HCT116 (cell line): ENCODE data around the gene RPL18A. TPM values are rescaled to one million over a fixed set of nuclear protein-coding genes. Genes with fewer than 3 reads are reported as not detected.

ENCODE experiments used
- ATAC-seq: fragments of 200-7000 bp; cut with Tn5 transposase; 2 replicates; pipeline ENCODE4 v1.9.1; 2020; ENCODE audit warnings: mild to moderate bottlenecking, moderate library complexity
- BruUV-seq: library from RNA; stranded (reverse); fragments of 400-500 nt; replicated peaks from 2 replicates; lab custom pipeline; 2021; lab: Mats Ljungman, UMichigan
- CTCF ChIA-PET: fragments of 300-600 bp; sonication (Branson Sonifier 250); formaldehyde crosslinking; loops from one replicate; lab custom pipeline; 2021; ENCODE audit warnings: antibody characterized with exemption; lab: Charles Lee
- POLR2A ChIA-PET: fragments of 300-600, 350-600 bp; sonication (Branson Sonifier 250); formaldehyde crosslinking; loops from one replicate; lab custom pipeline; 2021; ENCODE audit warnings: antibody characterized with exemption; lab: Charles Lee
- RAD21 ChIA-PET, 2 experiments: fragments of 300-600 bp; sonication (Branson Sonifier 250); formaldehyde crosslinking; loops; one replicate each; lab custom pipeline; 2023; ENCODE audit warnings: low total read pairs in 2 of 2; ENCODE audit not compliant: uncharacterized antibody in 2 of 2, unreplicated experiment in 2 of 2, low non-redundant PET in 1 of 2; lab: Charles Lee
- DNase-seq: peaks from one replicate; pipeline ENCODE4 v3.0.0-alpha.2; 2010; ENCODE audit warnings: low read depth, low spot score
- H2AFZ ChIP-seq: fragments of 200-600 bp; shearing (Covaris generic), sonication (generic); 2 replicates; pipeline ENCODE4 v1.6.1; 2017; ENCODE audit warnings: low read depth, mixed run types, mixed read lengths, antibody characterized with exemption, low read length; ENCODE audit not compliant: poor library complexity, severe bottlenecking
- H3K27ac ChIP-seq: 2 replicates; pipeline ENCODE4 v1.5.1; 2012; ENCODE audit warnings: low read depth, low read length
- H3K27me3 ChIP-seq: fragments of 200-600 bp; sonication (generic); 2 replicates; pipeline ENCODE4 v1.6.1; 2016; ENCODE audit warnings: mixed run types, low read length, mixed read lengths; ENCODE audit not compliant: insufficient read depth
- H3K36me3 ChIP-seq, 2 experiments: fragments of 200-500 bp in 1 of 2; fragments of 200-600 bp in 1 of 2; sonication (Bioruptor generic) in 1 of 2; sonication (generic) in 1 of 2; 2 replicates each; pipeline versions ENCODE4 v1.5.1 to v1.6.1; 2014 to 2016; ENCODE audit warnings: low read length in 2 of 2, inconsistent platforms in 1 of 2, mixed read lengths in 1 of 2, mixed run types in 1 of 2; ENCODE audit not compliant: insufficient read depth in 2 of 2, control insufficient read depth in 1 of 2
- H3K4me1 ChIP-seq, 2 experiments: fragments of 200-600 bp in 1 of 2; sonication (generic) in 1 of 2; 2 replicates each; pipeline versions ENCODE4 v1.5.1 to v1.6.1; 2012 to 2017; ENCODE audit warnings: low read length in 2 of 2, inconsistent platforms in 1 of 2, mild to moderate bottlenecking in 1 of 2, mixed read lengths in 1 of 2, mixed run types in 1 of 2, moderate library complexity in 1 of 2; ENCODE audit not compliant: insufficient read depth in 2 of 2, control insufficient read depth in 1 of 2
- H3K4me2 ChIP-seq: fragments of 200-600 bp; sonication (generic); 2 replicates; pipeline ENCODE4 v1.6.1; 2017; ENCODE audit warnings: mixed run types, low read length, mixed read lengths
- H3K4me3 ChIP-seq, 2 experiments: fragments of 200-600 bp in 1 of 2; sonication (generic) in 1 of 2; replicated peaks in 1 of 2; 2 replicates each; pipeline ENCODE4 v1.5.1; 2011 to 2016; ENCODE audit warnings: low read length in 2 of 2, control low read depth in 1 of 2, low read depth in 1 of 2, mild to moderate bottlenecking in 1 of 2, mixed read lengths in 1 of 2, mixed run types in 1 of 2
- H3K79me2 ChIP-seq: fragments of 200-600 bp; sonication (generic); 2 replicates; pipeline ENCODE4 v1.6.1; 2017; ENCODE audit warnings: mild to moderate bottlenecking, mixed run types, low read length, moderate library complexity, mixed read lengths; ENCODE audit not compliant: insufficient read depth
- H3K9ac ChIP-seq: fragments of 200-600 bp; sonication (generic); 2 replicates; pipeline ENCODE4 v1.6.1; 2016; ENCODE audit warnings: low read length, mixed read lengths
- H3K9me2 ChIP-seq: fragments of 200-600 bp; sonication (generic), shearing (Covaris generic); 2 replicates; pipeline ENCODE4 v1.6.1; 2017; ENCODE audit warnings: mixed run types, mild to moderate bottlenecking, moderate library complexity; ENCODE audit not compliant: insufficient read depth
- H3K9me3 ChIP-seq, 2 experiments: fragments of 200-500 bp in 1 of 2; fragments of 200-600 bp in 1 of 2; sonication (Bioruptor generic) in 1 of 2; sonication (generic) in 1 of 2; 2 replicates each; pipeline ENCODE4 v1.6.1; 2014 to 2017; ENCODE audit warnings: low read length in 2 of 2, mixed read lengths in 2 of 2, inconsistent platforms in 1 of 2, low read depth in 1 of 2, mild to moderate bottlenecking in 1 of 2, mixed run types in 1 of 2, moderate library complexity in 1 of 2; ENCODE audit not compliant: control insufficient read depth in 1 of 2, insufficient read depth in 1 of 2
- H4K20me1 ChIP-seq: fragments of 200-600 bp; sonication (generic), shearing (Covaris generic); 2 replicates; pipeline ENCODE4 v1.6.1; 2017; ENCODE audit warnings: mixed run types, mild to moderate bottlenecking, moderate library complexity; ENCODE audit not compliant: insufficient read depth
- CTCF ChIP-seq, 3 experiments: fragments of 200-600 bp in 1 of 3; sonication (generic) in 1 of 3; IDR thresholded peaks in 2 of 3; conservative IDR thresholded peaks in 1 of 3; 2 replicates each; pipeline ENCODE4 v1.5.1; 2012 to 2017; ENCODE audit warnings: low read depth in 2 of 3, low read length in 2 of 3, antibody characterized with exemption in 1 of 3, borderline replicate concordance in 1 of 3, control low read depth in 1 of 3, mild to moderate bottlenecking in 1 of 3, mixed read lengths in 1 of 3, mixed run types in 1 of 3, moderate library complexity in 1 of 3; ENCODE audit not compliant: insufficient read depth in 1 of 3
- EGR1 ChIP-seq: IDR thresholded peaks from 2 replicates; pipeline ENCODE4 v1.6.1; 2012; ENCODE audit warnings: low read depth
- ELF1 ChIP-seq: IDR thresholded peaks from 2 replicates; pipeline ENCODE4 v1.6.1; 2012; ENCODE audit warnings: low read depth, borderline replicate concordance
- EZH2phosphoT487 ChIP-seq: fragments of 200-600 bp; IDR thresholded peaks from 2 replicates; pipeline ENCODE4 v1.6.1; 2018; ENCODE audit warnings: antibody characterized with exemption, borderline replicate concordance
- JUND ChIP-seq: IDR thresholded peaks from 2 replicates; pipeline ENCODE4 v1.6.1; 2012
- POLR2A ChIP-seq: IDR thresholded peaks from 2 replicates; pipeline ENCODE4 v1.7.0; 2011; ENCODE audit warnings: borderline replicate concordance; ENCODE audit not compliant: insufficient read depth, insufficient read length; ENCODE audit errors: extremely low read depth
- POLR2AphosphoS5 ChIP-seq: IDR thresholded peaks from 2 replicates; pipeline ENCODE4 v1.6.1; 2011; ENCODE audit warnings: mild to moderate bottlenecking, low read depth, low read length, moderate library complexity
- RAD21 ChIP-seq: IDR thresholded peaks from 2 replicates; pipeline ENCODE4 v1.6.1; 2012; ENCODE audit warnings: low read depth, mild to moderate bottlenecking
- SIN3A ChIP-seq: IDR thresholded peaks from 2 replicates; pipeline ENCODE4 v1.6.1; 2012; ENCODE audit warnings: low read depth
- TCF7L2 ChIP-seq: IDR thresholded peaks from 2 replicates; pipeline ENCODE4 v1.7.0; 2011; ENCODE audit warnings: borderline replicate concordance, inconsistent platforms; ENCODE audit not compliant: insufficient read depth, insufficient read length; ENCODE audit errors: extremely low read depth
- YY1 ChIP-seq: IDR thresholded peaks from 2 replicates; pipeline ENCODE4 v1.6.1; 2011; ENCODE audit warnings: low read length, low read depth, moderate library complexity, mild to moderate bottlenecking; ENCODE audit not compliant: insufficient replicate concordance; ENCODE audit errors: extremely low read depth
- intact Hi-C: fragments of 100-400 bp; cut with micrococcal nuclease; formaldehyde crosslinking; loops from 2 replicates; pipeline ENCODE4 v1.10.0; 2022
- total RNA-seq: library from RNA; stranded (reverse); gene quantifications from one replicate; pipeline ENCODE4 v1.2.1, GENCODE V29; 2021; ENCODE audit not compliant: unreplicated experiment
- TF ChIP-seq, protein P1 (sequence below): IDR thresholded peaks from 2 replicates; pipeline ENCODE4 v1.6.1; 2012
- TF ChIP-seq, protein P2 (sequence below): IDR thresholded peaks from 2 replicates; pipeline ENCODE4 v1.6.1; 2012; ENCODE audit warnings: low read depth
- TF ChIP-seq, protein P3 (sequence below): IDR thresholded peaks from 2 replicates; pipeline ENCODE4 v1.6.1; 2012

Gene RPL18A
- total RNA-seq, 1 experiment from 2014 or later: 3,525 TPM

DNA sequence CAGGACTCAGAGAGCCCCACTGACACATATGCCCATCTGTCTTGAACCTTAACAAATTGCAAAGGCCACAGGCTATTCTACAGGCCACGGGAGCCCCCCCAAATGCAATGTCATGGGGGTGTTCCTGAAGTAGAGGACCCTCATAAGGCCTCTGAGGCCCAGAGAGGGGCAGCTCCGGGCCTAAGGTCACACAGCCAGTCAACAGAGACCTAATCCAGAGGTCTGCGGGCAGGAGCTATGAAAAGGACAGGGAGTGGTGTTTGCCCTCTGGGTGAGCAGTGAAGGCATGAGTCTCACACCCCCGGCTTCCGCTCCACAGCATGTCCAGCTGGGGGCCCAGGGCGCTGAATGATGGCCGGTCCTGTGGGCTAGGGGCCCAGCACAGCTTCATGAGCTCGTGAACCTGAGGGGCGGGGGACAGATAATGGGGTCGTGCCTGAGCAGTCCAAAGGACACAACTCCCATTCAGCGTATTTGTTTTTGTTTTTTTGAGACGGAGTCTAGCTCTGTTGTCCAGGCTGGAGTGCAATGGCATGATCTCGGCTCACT is 33.1 kb upstream of the RPL18A start:
- no peaks in the 10 kb centered on the region for H4K20me1 ChIP-seq
- H3K9ac ChIP-seq: no peak overlapping the region
- H3K27ac ChIP-seq: no peak overlapping the region
- TF ChIP-seq POLR2AphosphoS5 (no peak), EZH2phosphoT487 (no peak), ELF1 (no peak), JUND (no peak), POLR2A (no peak), TCF7L2 (no peak), YY1 (no peak), CTCF (IDR thresholded peaks at IDR 0.05 in 2 of 3, conservative IDR thresholded peaks at IDR 0.05 in 1 of 3; ENCODE audit: borderline replicate concordance in 1 of 3, insufficient read depth in 1 of 3, low read depth in 2 of 3, low read length in 2 of 3) (no peak), RAD21 (no peak), EGR1 (no peak), SIN3A (no peak)
- TF ChIP-seq, protein P1, sequence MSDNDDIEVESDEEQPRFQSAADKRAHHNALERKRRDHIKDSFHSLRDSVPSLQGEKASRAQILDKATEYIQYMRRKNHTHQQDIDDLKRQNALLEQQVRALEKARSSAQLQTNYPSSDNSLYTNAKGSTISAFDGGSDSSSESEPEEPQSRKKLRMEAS: no peak
- TF ChIP-seq, protein P2, sequence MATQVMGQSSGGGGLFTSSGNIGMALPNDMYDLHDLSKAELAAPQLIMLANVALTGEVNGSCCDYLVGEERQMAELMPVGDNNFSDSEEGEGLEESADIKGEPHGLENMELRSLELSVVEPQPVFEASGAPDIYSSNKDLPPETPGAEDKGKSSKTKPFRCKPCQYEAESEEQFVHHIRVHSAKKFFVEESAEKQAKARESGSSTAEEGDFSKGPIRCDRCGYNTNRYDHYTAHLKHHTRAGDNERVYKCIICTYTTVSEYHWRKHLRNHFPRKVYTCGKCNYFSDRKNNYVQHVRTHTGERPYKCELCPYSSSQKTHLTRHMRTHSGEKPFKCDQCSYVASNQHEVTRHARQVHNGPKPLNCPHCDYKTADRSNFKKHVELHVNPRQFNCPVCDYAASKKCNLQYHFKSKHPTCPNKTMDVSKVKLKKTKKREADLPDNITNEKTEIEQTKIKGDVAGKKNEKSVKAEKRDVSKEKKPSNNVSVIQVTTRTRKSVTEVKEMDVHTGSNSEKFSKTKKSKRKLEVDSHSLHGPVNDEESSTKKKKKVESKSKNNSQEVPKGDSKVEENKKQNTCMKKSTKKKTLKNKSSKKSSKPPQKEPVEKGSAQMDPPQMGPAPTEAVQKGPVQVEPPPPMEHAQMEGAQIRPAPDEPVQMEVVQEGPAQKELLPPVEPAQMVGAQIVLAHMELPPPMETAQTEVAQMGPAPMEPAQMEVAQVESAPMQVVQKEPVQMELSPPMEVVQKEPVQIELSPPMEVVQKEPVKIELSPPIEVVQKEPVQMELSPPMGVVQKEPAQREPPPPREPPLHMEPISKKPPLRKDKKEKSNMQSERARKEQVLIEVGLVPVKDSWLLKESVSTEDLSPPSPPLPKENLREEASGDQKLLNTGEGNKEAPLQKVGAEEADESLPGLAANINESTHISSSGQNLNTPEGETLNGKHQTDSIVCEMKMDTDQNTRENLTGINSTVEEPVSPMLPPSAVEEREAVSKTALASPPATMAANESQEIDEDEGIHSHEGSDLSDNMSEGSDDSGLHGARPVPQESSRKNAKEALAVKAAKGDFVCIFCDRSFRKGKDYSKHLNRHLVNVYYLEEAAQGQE: no peak
- TF ChIP-seq, protein P3, sequence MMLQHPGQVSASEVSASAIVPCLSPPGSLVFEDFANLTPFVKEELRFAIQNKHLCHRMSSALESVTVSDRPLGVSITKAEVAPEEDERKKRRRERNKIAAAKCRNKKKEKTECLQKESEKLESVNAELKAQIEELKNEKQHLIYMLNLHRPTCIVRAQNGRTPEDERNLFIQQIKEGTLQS: no peak
- no peaks in the 10 kb centered on the region for H3K36me3 ChIP-seq
- H3K79me2 ChIP-seq: no peaks in the 10 kb centered on the region
- no peak for DNase-seq
- ChIA-PET CTCF (no interaction called here), POLR2A (no interaction called here), RAD21 (no interaction called here)
- intact Hi-C loops: no loop called here
- no peaks in the 10 kb centered on the region for H3K9me2 ChIP-seq
- H2AFZ ChIP-seq: no peak overlapping the region
- no TSS peak for BruUV-seq
- H3K4me1 ChIP-seq: peaks cover 11 to 20% of the 10 kb centered on the region in 2 experiments
- no peak overlapping the region for H3K4me3 ChIP-seq
- H3K27me3 ChIP-seq: no peaks in the 10 kb centered on the region
- no peak for ATAC-seq
- no peak overlapping the region for H3K4me2 ChIP-seq
- H3K9me3 ChIP-seq: no peaks in the 10 kb centered on the region
